ENCODE data around the gene ELK4.

ELK4 gene

DNA sequence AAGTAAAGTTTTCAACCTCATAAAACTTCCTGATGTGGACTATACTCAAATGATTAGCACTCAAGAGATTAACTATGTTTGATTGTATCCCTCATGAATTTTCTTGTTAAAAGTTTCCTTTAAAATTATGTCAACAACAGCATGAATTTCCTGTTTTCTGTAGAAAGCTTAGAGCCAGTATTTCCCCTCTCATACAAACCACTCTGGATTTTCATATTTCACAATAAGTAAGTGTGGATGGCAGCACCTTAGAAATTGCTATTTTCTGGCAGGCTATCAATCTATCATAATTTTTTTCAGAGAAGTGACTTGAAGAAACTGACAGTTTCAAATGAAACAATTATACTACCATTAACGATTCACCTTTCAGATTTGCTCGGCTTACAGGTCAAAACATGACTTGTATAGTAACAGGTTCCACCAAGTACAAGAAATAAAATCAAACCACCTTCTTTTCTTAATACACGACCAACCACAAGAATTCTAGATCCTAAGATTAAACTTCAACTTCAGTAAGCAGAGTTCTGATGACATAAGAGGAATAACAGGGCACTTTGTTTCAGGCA lies 20.8 kb downstream of the ELK4 start:
- TF ChIP-seq RAD21 (IDR thresholded peaks at IDR 0.05; ENCODE audit: low read depth) (no peak), TCF12 (IDR thresholded peaks at IDR 0.05; ENCODE audit: low read depth) (no peak), MAX (IDR thresholded peaks at IDR 0.05) (no peak), TEAD4 (IDR thresholded peaks at IDR 0.05) (no peak), EP300 (IDR thresholded peaks at IDR 0.05; ENCODE audit: borderline replicate concordance) (no peak), ZBTB7A (IDR thresholded peaks at IDR 0.05; ENCODE audit: low read depth) (no peak), CEBPB (IDR thresholded peaks at IDR 0.05) (no peak), NFIC (IDR thresholded peaks at IDR 0.05) (no peak), YY1 (IDR thresholded peaks at IDR 0.05; ENCODE audit: low read depth) (no peak), FOXM1 (IDR thresholded peaks at IDR 0.05; ENCODE audit: borderline replicate concordance, low read depth) (no peak), REST (IDR thresholded peaks at IDR 0.05; ENCODE audit: low read depth) (no peak), EGR1 (IDR thresholded peaks at IDR 0.05) (no peak), TAF1 (IDR thresholded peaks at IDR 0.05; ENCODE audit: low read depth) (no peak), CREB1 (IDR thresholded peaks at IDR 0.05; ENCODE audit: low read depth) (no peak)
- TF ChIP-seq, protein P1, sequence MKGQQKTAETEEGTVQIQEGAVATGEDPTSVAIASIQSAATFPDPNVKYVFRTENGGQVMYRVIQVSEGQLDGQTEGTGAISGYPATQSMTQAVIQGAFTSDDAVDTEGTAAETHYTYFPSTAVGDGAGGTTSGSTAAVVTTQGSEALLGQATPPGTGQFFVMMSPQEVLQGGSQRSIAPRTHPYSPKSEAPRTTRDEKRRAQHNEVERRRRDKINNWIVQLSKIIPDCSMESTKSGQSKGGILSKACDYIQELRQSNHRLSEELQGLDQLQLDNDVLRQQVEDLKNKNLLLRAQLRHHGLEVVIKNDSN (IDR thresholded peaks at IDR 0.05) = no peak

GRCh38 chr1:205610036-205610435 lies 21.8 kb downstream of the ELK4 start:
- TF ChIP-seq FOXM1 (IDR thresholded peaks at IDR 0.05; ENCODE audit: borderline replicate concordance, low read depth) (no peak), CREB1 (IDR thresholded peaks at IDR 0.05; ENCODE audit: low read depth) (no peak), TCF12 (IDR thresholded peaks at IDR 0.05; ENCODE audit: low read depth) (no peak), MAX (IDR thresholded peaks at IDR 0.05) (no peak), RAD21 (IDR thresholded peaks at IDR 0.05; ENCODE audit: low read depth) (no peak), ZBTB7A (IDR thresholded peaks at IDR 0.05; ENCODE audit: low read depth) (no peak), REST (IDR thresholded peaks at IDR 0.05; ENCODE audit: low read depth) (no peak), NFIC (IDR thresholded peaks at IDR 0.05) (no peak), TEAD4 (IDR thresholded peaks at IDR 0.05) (no peak)

DNA sequence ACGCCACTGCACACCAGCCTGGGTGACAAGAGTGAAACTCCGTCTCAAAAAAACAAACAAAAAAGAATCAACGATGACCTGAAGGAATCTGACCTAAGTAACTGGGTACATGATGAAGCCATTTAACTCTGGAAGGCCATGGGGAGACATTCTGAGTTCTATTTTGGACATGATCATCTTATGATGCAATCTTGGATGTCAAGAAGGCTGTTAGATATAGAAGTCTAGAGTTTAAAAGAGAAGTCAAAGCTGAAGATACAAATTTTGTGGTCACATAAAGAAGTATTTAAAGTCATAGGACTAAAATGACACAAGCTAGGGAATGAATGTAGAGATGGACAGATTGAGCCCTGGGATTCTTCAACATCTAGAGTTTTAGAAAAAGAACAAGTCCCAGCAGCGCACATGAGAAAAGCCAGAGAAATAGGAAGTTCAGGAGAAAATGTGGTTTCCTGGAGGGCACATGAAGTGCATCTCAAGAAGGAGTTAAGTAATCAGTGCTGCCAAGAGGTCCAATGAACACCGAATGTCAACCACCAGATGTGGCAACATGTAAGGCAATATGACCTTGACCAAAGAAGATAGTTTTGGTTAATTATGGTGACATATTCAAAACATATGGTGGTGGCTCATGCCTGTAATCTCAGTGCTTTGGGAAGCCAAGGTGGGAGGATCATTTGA lies 26.8 kb downstream of the ELK4 start:
- TF ChIP-seq EGR1 (IDR thresholded peaks at IDR 0.05) = no peak
- no peak for TF ChIP-seq REST (IDR thresholded peaks at IDR 0.05; ENCODE audit: low read depth)
- TF ChIP-seq, protein P1 (IDR thresholded peaks at IDR 0.05) = no peak
- no peak for TF ChIP-seq TEAD4 (IDR thresholded peaks at IDR 0.05)
- TF ChIP-seq TCF12 (IDR thresholded peaks at IDR 0.05; ENCODE audit: low read depth) = no peak
- TF ChIP-seq NFIC (IDR thresholded peaks at IDR 0.05) = no peak
- TF ChIP-seq CREB1 (IDR thresholded peaks at IDR 0.05; ENCODE audit: low read depth) = no peak
- no peak for TF ChIP-seq MAX (IDR thresholded peaks at IDR 0.05)
- no peak for TF ChIP-seq ZBTB7A (IDR thresholded peaks at IDR 0.05; ENCODE audit: low read depth)
- TF ChIP-seq CEBPB (IDR thresholded peaks at IDR 0.05) = no peak
- no peak for TF ChIP-seq TAF1 (IDR thresholded peaks at IDR 0.05; ENCODE audit: low read depth)
- no peak for TF ChIP-seq EP300 (IDR thresholded peaks at IDR 0.05; ENCODE audit: borderline replicate concordance)
- TF ChIP-seq YY1 (IDR thresholded peaks at IDR 0.05; ENCODE audit: low read depth) = no peak
- no peak for TF ChIP-seq RAD21 (IDR thresholded peaks at IDR 0.05; ENCODE audit: low read depth)
- no peak for TF ChIP-seq FOXM1 (IDR thresholded peaks at IDR 0.05; ENCODE audit: borderline replicate concordance, low read depth)

GRCh38 chr1:205604059-205604458 lies 27.8 kb downstream of the ELK4 start:
- TF ChIP-seq FOXM1 (IDR thresholded peaks at IDR 0.05; ENCODE audit: borderline replicate concordance, low read depth) (no peak), EP300 (IDR thresholded peaks at IDR 0.05; ENCODE audit: borderline replicate concordance) (no peak), TAF1 (IDR thresholded peaks at IDR 0.05; ENCODE audit: low read depth) (no peak), YY1 (IDR thresholded peaks at IDR 0.05; ENCODE audit: low read depth) (no peak), MAX (IDR thresholded peaks at IDR 0.05) (no peak), CEBPB (IDR thresholded peaks at IDR 0.05) (no peak), REST (IDR thresholded peaks at IDR 0.05; ENCODE audit: low read depth) (no peak), TCF12 (IDR thresholded peaks at IDR 0.05; ENCODE audit: low read depth) (no peak), ZBTB7A (IDR thresholded peaks at IDR 0.05; ENCODE audit: low read depth) (no peak), NFIC (IDR thresholded peaks at IDR 0.05) (no peak), CREB1 (IDR thresholded peaks at IDR 0.05; ENCODE audit: low read depth) (no peak), TEAD4 (IDR thresholded peaks at IDR 0.05) (no peak), EGR1 (IDR thresholded peaks at IDR 0.05) (no peak), RAD21 (IDR thresholded peaks at IDR 0.05; ENCODE audit: low read depth) (no peak)
- TF ChIP-seq, protein P1 (IDR thresholded peaks at IDR 0.05) = no peak

All from Ishikawa (cell line).